Activated CD8-positive, alpha-beta T cell treated with anti-CD3 and anti-CD28 coated beads for 36 hours (primary cell): ENCODE data around the gene ST3GAL3. TPM values are rescaled to one million over a fixed set of nuclear protein-coding genes. Genes with fewer than 3 reads are reported as not detected.

Experiments
- ATAC-seq: fragments of 200-7000 bp; cut with Tn5 transposase; one replicate; pipeline ENCODE4 v1.10.0; 2021; ENCODE audit warnings: mild to moderate bottlenecking, moderate library complexity
- CTCF ChIA-PET: fragments of 350-600 bp; sonication (Branson Sonifier 250); formaldehyde crosslinking; loops from one replicate; lab custom pipeline; 2021; ENCODE audit warnings: antibody characterized with exemption; lab: Charles Lee
- POLR2A ChIA-PET: fragments of 350-600 bp; sonication (Branson Sonifier 250); formaldehyde crosslinking; loops from one replicate; lab custom pipeline; 2021; ENCODE audit warnings: antibody characterized with exemption; lab: Charles Lee
- DNase-seq: peaks from one replicate; pipeline ENCODE4 v3.0.0-alpha.2; 2020
- H3K27ac Mint-ChIP-seq: one replicate; pipeline ENCODE4 v1.8.0; 2021; ENCODE audit warnings: mild to moderate bottlenecking, mixed read lengths
- H3K27me3 Mint-ChIP-seq: one replicate; pipeline ENCODE4 v1.8.0; 2021; ENCODE audit warnings: mixed read lengths
- H3K36me3 Mint-ChIP-seq: one replicate; pipeline ENCODE4 v1.8.0; 2021; ENCODE audit warnings: low read depth, mixed read lengths
- H3K4me1 Mint-ChIP-seq: one replicate; pipeline ENCODE4 v1.8.0; 2021; ENCODE audit warnings: low read depth, mixed read lengths
- H3K4me3 Mint-ChIP-seq: one replicate; pipeline ENCODE4 v1.8.0; 2021; ENCODE audit warnings: mild to moderate bottlenecking, moderate library complexity, mixed read lengths
- H3K9me3 Mint-ChIP-seq: one replicate; pipeline ENCODE4 v1.8.0; 2021; ENCODE audit warnings: mixed read lengths
- CTCF ChIP-seq: fragments of 200-600 bp; IDR thresholded peaks from one replicate; pipeline ENCODE4 v1.8.0; 2022; ENCODE audit warnings: antibody characterized with exemption, mild to moderate bottlenecking
- intact Hi-C: fragments of 100-400 bp; cut with micrococcal nuclease; formaldehyde crosslinking; loops from one replicate; pipeline ENCODE4 v1.10.0; 2022
- total RNA-seq, 2 experiments: library from RNA; stranded (reverse); gene quantifications; one replicate each; pipeline ENCODE4 v1.2.3, GENCODE V29; 2021

The ST3GAL3 gene
- total RNA-seq, 2 experiments from 2014 or later = 14.5 to 20.0 TPM

DNA sequence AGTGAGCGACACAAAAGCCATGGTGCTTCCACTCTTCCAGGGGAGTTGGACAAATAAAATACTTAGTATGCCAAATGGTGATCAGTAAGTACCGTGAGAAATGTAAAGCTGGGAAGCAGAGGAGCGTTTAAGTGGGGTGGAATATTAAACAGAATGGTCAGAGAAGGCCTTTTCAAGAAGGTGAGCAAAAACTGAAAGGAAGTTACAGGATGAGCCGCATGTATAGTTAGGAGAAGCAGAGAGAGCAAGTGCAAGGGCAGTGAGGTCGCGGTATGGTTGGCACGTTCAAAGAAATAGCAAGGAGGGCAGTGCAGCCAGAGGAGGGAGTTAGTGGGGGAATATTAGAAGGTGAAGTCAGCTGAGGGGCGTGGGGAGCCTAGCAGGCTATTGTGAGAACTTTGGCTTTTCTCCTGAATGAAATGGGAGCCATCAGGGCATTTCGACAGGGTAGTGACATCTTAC is 266.7 kb downstream of the ST3GAL3 start:
- POLR2A ChIA-PET = interaction anchor here (1.4 to 3.2 kb wide), 6 partner anchors 14 to 69 kb away, joined by 3 to 13 read pairs (median 7); partner anchors contain the start of genes CCDC24 and SLC6A9
- no peaks in the 10 kb centered on the region for H3K9me3 Mint-ChIP-seq
- H3K4me3 Mint-ChIP-seq = peak overlapping the region; percentile 90
- H3K36me3 Mint-ChIP-seq = peaks cover 48% of the 10 kb centered on the region
- no peak for TF ChIP-seq CTCF
- CTCF ChIA-PET = interaction anchor here (0.8 to 4.2 kb wide), 6 partner anchors 27 to 74 kb away, joined by 3 to 20 read pairs (median 6); partner anchors contain the start of gene IPO13
- peaks cover 51% of the 10 kb centered on the region for H3K4me1 Mint-ChIP-seq
- peak overlapping the region; percentile 90 for H3K27ac Mint-ChIP-seq
- intact Hi-C loops = no loop called here
- DNase-seq (no peak), ATAC-seq (no peak)
- H3K27me3 Mint-ChIP-seq = no peaks in the 10 kb centered on the region

GRCh38 chr1:43974443-43975248 is 267.3 kb downstream of the ST3GAL3 start, which contains the start of gene ATP6V0B:
TSS of gene ATP6V0B (plus strand) at chr1:43974960. CDS start at chr1:43975041, 81 bp downstream.
- peak; percentile 98 for DNase-seq
- ChIA-PET POLR2A (interaction anchor here (1.0 to 3.2 kb wide), 12 partner anchors 11 to 69 kb away, joined by 3 to 13 read pairs (median 5); partner anchors contain the start of genes CCDC24 and SLC6A9), CTCF (interaction anchor here (0.9 to 4.2 kb wide), 12 partner anchors 15 to 73 kb away, joined by 3 to 20 read pairs (median 5); partner anchors contain the start of gene IPO13)
- no peak for TF ChIP-seq CTCF
- intact Hi-C loops = no loop called here
- Mint-ChIP-seq H3K36me3 (peaks cover 48% of the 10 kb centered on the region), H3K27ac (peak within 1 kb of the TSS; percentile 90), H3K27me3 (no peaks in the 10 kb centered on the region), H3K4me3 (peak within 1 kb of the TSS; percentile 90), H3K4me1 (peaks cover 48% of the 10 kb centered on the region), H3K9me3 (no peaks in the 10 kb centered on the region)
- peak; percentile 72 for ATAC-seq

DNA sequence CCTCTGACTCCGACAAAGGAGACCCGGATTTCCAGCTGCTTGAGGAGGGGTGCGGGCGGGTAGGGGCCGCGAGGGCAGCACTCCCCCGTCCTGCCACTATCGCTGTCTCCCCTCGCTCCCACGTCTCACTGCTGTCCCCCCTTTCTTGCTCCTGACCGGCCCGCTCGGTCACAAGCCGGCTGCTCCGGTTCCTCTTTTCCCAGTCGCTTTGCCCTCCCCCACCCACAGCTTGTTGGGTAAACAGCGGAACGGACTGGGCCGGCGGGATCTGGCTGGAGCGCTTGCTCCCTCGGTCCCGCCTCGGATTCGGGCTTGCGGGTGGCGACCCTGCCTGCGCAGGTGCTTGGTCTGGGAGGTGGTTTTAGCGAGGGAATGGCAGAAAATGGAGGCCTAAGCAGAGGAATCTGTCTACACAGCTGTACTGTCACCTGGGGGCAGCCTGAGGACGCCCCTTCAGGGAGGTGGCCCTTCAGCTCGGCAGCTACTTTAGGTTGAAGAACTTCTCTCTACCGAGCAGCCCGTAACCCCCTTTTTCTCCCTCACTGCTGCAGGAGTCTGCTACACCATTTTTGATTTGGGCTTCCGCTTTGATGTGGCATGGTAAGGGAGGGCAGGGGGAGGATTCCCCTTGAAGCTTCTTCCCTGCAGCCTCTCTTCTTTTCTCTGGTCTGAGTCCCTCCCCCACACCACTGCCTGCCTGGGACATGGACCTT is 268.1 kb downstream of the ST3GAL3 start:
- Mint-ChIP-seq H3K27ac (peak overlapping the region; percentile 79), H3K36me3 (peaks cover 51% of the 10 kb centered on the region), H3K4me3 (peak overlapping the region; percentile 90), H3K27me3 (no peaks in the 10 kb centered on the region), H3K4me1 (peaks cover 50% of the 10 kb centered on the region), H3K9me3 (no peaks in the 10 kb centered on the region)
- intact Hi-C loops = no loop called here
- peak; percentile 43 for DNase-seq
- TF ChIP-seq CTCF = no peak
- CTCF ChIA-PET = interaction anchor here (0.9 to 4.2 kb wide), 12 partner anchors 15 to 73 kb away, joined by 3 to 20 read pairs (median 5); partner anchors contain the start of gene IPO13
- POLR2A ChIA-PET = interaction anchor here (1.0 to 3.2 kb wide), 11 partner anchors 10 to 68 kb away, joined by 3 to 13 read pairs (median 6); partner anchors contain the start of genes CCDC24 and SLC6A9
- peak; percentile 10 for ATAC-seq

DNA sequence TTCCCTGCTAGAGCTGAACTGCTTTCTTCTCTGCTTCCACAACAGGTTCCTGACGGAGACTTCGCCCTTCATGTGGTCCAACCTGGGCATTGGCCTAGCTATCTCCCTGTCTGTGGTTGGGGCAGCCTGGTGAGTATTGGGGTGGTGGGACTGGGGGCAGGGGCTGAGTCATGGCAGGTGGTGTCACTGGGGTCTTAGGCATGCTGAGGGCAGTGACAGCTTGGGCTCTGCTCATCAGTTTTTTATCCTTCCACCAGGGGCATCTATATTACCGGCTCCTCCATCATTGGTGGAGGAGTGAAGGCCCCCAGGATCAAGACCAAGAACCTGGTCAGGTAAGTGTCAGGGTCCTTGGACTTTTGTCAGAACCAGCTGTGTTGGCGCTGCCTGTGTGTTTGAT is 268.7 kb downstream of the ST3GAL3 start:
- H3K4me1 Mint-ChIP-seq = peaks cover 50% of the 10 kb centered on the region
- peaks cover 55% of the 10 kb centered on the region for H3K36me3 Mint-ChIP-seq
- ChIA-PET POLR2A (interaction anchor here (1.4 to 3.2 kb wide), 4 partner anchors 12 to 55 kb away, joined by 4 to 13 read pairs (median 9); partner anchors contain the start of genes CCDC24 and SLC6A9), CTCF (interaction anchor here (1.2 to 4.2 kb wide), 10 partner anchors 14 to 72 kb away, joined by 3 to 20 read pairs (median 5); partner anchors contain the start of gene IPO13)
- DNase-seq (peak; percentile 15), ATAC-seq (no peak)
- peak overlapping the region; percentile 79 for H3K27ac Mint-ChIP-seq
- no peaks in the 10 kb centered on the region for H3K9me3 Mint-ChIP-seq
- H3K27me3 Mint-ChIP-seq = no peaks in the 10 kb centered on the region
- intact Hi-C loops = no loop called here
- no peak for TF ChIP-seq CTCF
- H3K4me3 Mint-ChIP-seq = peak overlapping the region; percentile 90
